Myocyte (in vitro differentiated cells): ENCODE measurements around the gene EIF3C. TPM values are rescaled to one million over a fixed set of nuclear protein-coding genes. Genes with fewer than 3 reads are reported as not detected.
"Not testable (repeated sequence)": the region's sequence is repeated elsewhere in the genome, so short reads cannot be mapped to it uniquely, and the experiment has no call there.

ENCODE experiments used
- DNase-seq: peaks from one replicate; pipeline ENCODE4 v3.0.0-alpha.2; 2012; ENCODE audit warnings: low read depth
- microRNA-seq: library from miRNA; unstranded; fragments of <30 nt; microRNA quantifications from one replicate; pipeline ENCODE4, GENCODE V29; 2016
- total RNA-seq: library from RNA; depleted of rRNA; stranded (reverse); fragments of >200 nt; gene quantifications from 2 replicates; pipeline ENCODE4 v1.2.3, GENCODE V29; 2014

Gene EIF3C
- total RNA-seq, 1 donor from 2014 or later = 96.7 TPM

GRCh38 chr16:28746618-28747350 is 35.5 kb downstream of the EIF3C start:
- not testable (repeated sequence) for DNase-seq

DNA sequence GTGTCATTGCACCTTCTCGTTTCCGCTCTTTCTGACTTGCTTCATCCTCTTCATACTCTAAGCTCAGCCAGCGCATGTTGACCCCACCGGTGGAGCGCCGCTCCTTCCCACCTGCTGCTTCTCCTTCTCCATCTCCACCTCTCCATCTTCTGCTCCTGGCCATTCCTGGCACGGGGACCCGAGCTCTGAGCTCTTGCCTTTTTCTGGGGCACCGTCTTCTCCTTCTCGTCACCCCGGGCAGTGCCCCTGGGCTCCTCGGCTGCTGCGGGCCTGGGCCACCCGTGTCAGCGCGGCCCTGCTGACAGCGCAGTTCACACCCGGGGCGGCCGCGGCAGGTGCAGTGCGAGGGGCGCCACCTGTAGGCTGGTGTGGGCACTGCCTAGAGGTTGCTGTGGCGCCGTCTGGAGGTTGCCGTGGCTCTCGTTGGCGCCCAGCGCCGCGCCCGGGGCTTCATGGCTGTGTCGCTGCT is 38.8 kb downstream of the EIF3C start:
- DNase-seq = not testable (repeated sequence)

GRCh38 chr16:28750469-28751067 is 39.3 kb downstream of the EIF3C start:
- not testable (repeated sequence) for DNase-seq

- DNase-seq = not testable (repeated sequence)
Observed at GRCh38 chr16:28751487-28751886, 40.2 kb downstream of the EIF3C start, which contains the start of gene NPIPB9. Gene NPIPB9 (plus strand): TSS chr16:28751787.

DNA sequence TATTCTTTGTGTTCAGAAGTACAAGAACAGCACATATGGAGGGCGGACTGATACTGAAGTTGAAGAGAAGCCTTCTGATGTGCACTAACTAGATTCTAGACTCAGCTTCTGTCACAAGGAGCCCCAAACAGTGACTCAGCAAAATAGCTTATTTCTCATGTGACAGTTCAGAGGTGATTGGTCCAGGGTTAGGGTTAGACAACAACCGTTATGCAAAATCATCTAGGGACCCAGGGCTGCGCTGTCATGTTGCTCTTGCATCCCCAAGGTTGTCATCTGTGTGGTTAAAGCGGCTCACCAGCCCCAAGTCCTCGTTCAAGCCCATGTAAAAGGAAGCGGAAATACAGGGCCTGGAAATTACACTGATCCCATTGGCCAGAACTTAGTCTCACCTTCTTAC is 70.4 kb downstream of the EIF3C start:
- DNase-seq = not testable (repeated sequence)

DNA sequence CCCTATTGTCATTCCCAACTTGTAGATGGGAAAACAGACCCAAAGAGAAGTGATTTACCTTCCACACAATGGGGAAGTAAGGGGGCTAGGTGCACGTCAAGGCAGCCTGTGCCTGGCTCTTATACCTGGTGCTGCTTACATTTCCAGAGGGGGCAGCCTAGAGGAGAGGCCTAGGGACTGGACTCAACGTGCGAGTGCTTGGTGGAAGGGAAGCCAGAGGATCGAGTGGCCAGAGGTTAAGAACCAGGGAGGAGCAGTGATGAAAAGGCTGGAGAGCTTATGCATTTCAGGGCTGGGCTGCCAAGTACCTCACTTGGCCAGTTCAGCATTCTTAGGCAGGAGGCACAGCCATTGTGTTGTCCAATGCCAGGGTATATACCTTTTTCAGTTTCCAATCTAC is 71.1 kb downstream of the EIF3C start:
- not testable (repeated sequence) for DNase-seq

Small RNA genes lying within 50 kb of the gene (microRNA-seq; reads per million reads assigned to microRNA genes)
- not detected for gene MIR6862-2

Other genes with a start within 250 kb of the EIF3C start
- gene NPIPB7, start 239.1 kb upstream of the EIF3C start, total RNA-seq = not detected in 2 replicates
- gene CLN3, start 219.4 kb upstream of the EIF3C start, total RNA-seq = 12.4 and 18.3 TPM in 2 replicates
- not detected in 2 replicates for gene APOBR, start 216.8 kb upstream of the EIF3C start, total RNA-seq
- not detected in 2 replicates for gene IL27, start 204.6 kb upstream of the EIF3C start, total RNA-seq
- gene NUPR1, start 172.5 kb upstream of the EIF3C start, total RNA-seq = 5.9 and 16.0 TPM in 2 replicates
- 12.5 and 17.4 TPM in 2 replicates for gene SGF29, start 157.5 kb upstream of the EIF3C start, total RNA-seq
- 0.10 TPM in 1 of 2 replicates, not detected in the other for gene SULT1A2, start 114.4 kb upstream of the EIF3C start, total RNA-seq
- gene SULT1A1, start 101.4 kb upstream of the EIF3C start, total RNA-seq = 3.4 and 3.5 TPM in 2 replicates
- not detected in 2 replicates for gene NPIPB8, start 73.4 kb upstream of the EIF3C start, total RNA-seq
- 0.68 and 1.1 TPM in 2 replicates for gene NPIPB9, start 40.3 kb downstream of the EIF3C start, total RNA-seq
- 55.4 and 70.0 TPM in 2 replicates for gene ATXN2L, start 111.5 kb downstream of the EIF3C start, total RNA-seq
- 144 and 154 TPM in 2 replicates for gene TUFM, start 134.9 kb downstream of the EIF3C start, total RNA-seq
- gene SH2B1, start 152.4 kb downstream of the EIF3C start, total RNA-seq = 33.8 and 36.3 TPM in 2 replicates
- 103 and 120 TPM in 2 replicates for gene ATP2A1, start 167.0 kb downstream of the EIF3C start, total RNA-seq
- 36.6 and 41.5 TPM in 2 replicates for gene RABEP2, start 213.8 kb downstream of the EIF3C start, total RNA-seq
- gene CD19, start 220.5 kb downstream of the EIF3C start, total RNA-seq = not detected in 2 replicates
- 15.0 and 17.9 TPM in 2 replicates for gene NFATC2IP, start 239.5 kb downstream of the EIF3C start, total RNA-seq